HEK293 (cell line): ENCODE data around the gene STING1.

ENCODE experiments used
- CTCF ChIP-seq: fragments of 450-650 bp; formaldehyde crosslinking; IDR thresholded peaks from 2 replicates; pipeline ENCODE4 v1.5.1; 2016; ENCODE audit warnings: missing biosample characterization, missing genetic modification characterization
- ELK4 ChIP-seq: IDR thresholded peaks from 2 replicates; pipeline ENCODE4 v1.6.1; 2011; ENCODE audit warnings: mild to moderate bottlenecking, low read depth, low read length, borderline replicate concordance
- KLF16 ChIP-seq: fragments of 450-650 bp; formaldehyde crosslinking; IDR thresholded peaks from 2 replicates; pipeline ENCODE4 v1.5.1; 2017; ENCODE audit warnings: missing biosample characterization, missing genetic modification characterization
- YY2 ChIP-seq: fragments of 450-650 bp; formaldehyde crosslinking; IDR thresholded peaks from 2 replicates; pipeline ENCODE4 v1.5.1; 2016; ENCODE audit warnings: missing biosample characterization, missing genetic modification characterization
- ZBTB20 ChIP-seq: fragments of 450-650 bp; formaldehyde crosslinking; IDR thresholded peaks from 2 replicates; pipeline ENCODE4 v1.5.1; 2016; ENCODE audit warnings: missing biosample characterization, missing genetic modification characterization
- ZNF121 ChIP-seq: fragments of 450-650 bp; formaldehyde crosslinking; IDR thresholded peaks from 2 replicates; pipeline ENCODE4 v1.5.1; 2016; ENCODE audit warnings: missing biosample characterization, missing genetic modification characterization
- ZNF138 ChIP-seq: fragments of 450-650 bp; formaldehyde crosslinking; IDR thresholded peaks from 2 replicates; pipeline ENCODE4 v1.5.1; 2016; ENCODE audit warnings: missing biosample characterization, missing genetic modification characterization, borderline replicate concordance
- ZNF529 ChIP-seq: fragments of 450-650 bp; formaldehyde crosslinking; IDR thresholded peaks from 2 replicates; pipeline ENCODE4 v1.5.1; 2017; ENCODE audit warnings: missing genetic modification characterization, missing biosample characterization; ENCODE audit not compliant: insufficient replicate concordance
- ZNF660 ChIP-seq: fragments of 450-650 bp; IDR thresholded peaks from 2 replicates; pipeline ENCODE4 v1.5.1; 2018; ENCODE audit warnings: missing biosample characterization, mild to moderate bottlenecking, missing genetic modification characterization
- ZNF670 ChIP-seq: fragments of 450-650 bp; formaldehyde crosslinking; IDR thresholded peaks from 2 replicates; pipeline ENCODE4 v1.5.1; 2016; ENCODE audit warnings: missing biosample characterization, missing genetic modification characterization, low read depth
- ZSCAN18 ChIP-seq: fragments of 450-650 bp; formaldehyde crosslinking; IDR thresholded peaks from 2 replicates; pipeline ENCODE4 v1.5.1; 2016; ENCODE audit warnings: missing biosample characterization, missing genetic modification characterization
- TF ChIP-seq, protein P1 (sequence below): fragments of 450-650 bp; formaldehyde crosslinking; IDR thresholded peaks from 2 replicates; pipeline ENCODE4 v1.5.1; 2016; ENCODE audit warnings: missing biosample characterization, missing genetic modification characterization

- TF ChIP-seq CTCF (tag by site-specific recombination) (no peak), ZBTB20 (tag by site-specific recombination) (no peak), ZNF660 (tag by site-specific recombination) (no peak), YY2 (tag by site-specific recombination) (no peak), KLF16 (tag by site-specific recombination) (no peak), ZNF138 (tag by site-specific recombination) (no peak), ZNF529 (tag by site-specific recombination) (no peak), ZNF670 (tag by site-specific recombination) (no peak), ZNF121 (no peak), ELK4 (no peak), ZSCAN18 (tag by site-specific recombination) (no peak)
- TF ChIP-seq, protein P1, sequence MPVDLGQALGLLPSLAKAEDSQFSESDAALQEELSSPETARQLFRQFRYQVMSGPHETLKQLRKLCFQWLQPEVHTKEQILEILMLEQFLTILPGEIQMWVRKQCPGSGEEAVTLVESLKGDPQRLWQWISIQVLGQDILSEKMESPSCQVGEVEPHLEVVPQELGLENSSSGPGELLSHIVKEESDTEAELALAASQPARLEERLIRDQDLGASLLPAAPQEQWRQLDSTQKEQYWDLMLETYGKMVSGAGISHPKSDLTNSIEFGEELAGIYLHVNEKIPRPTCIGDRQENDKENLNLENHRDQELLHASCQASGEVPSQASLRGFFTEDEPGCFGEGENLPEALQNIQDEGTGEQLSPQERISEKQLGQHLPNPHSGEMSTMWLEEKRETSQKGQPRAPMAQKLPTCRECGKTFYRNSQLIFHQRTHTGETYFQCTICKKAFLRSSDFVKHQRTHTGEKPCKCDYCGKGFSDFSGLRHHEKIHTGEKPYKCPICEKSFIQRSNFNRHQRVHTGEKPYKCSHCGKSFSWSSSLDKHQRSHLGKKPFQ (tag by site-specific recombination), result no peak
Observed at GRCh38 chr5:139456776-139457175, 25.8 kb downstream of the STING1 start.
